GM23338 (cell line): Measurements from ENCODE around the gene LRMDA.

ENCODE experiments used
- CREB1 ChIP-seq: fragments of 250-450 bp; sonication (Bioruptor Pico); IDR thresholded peaks from 2 replicates; pipeline ENCODE4 v1.5.0; 2020; ENCODE audit warnings: low read depth, mild to moderate bottlenecking, moderate library complexity
- CTCF ChIP-seq, 2 experiments: fragments of 200-600 bp in 1 of 2; sonication (generic) in 1 of 2; conservative IDR thresholded peaks; 2 replicates each; pipeline versions ENCODE4 v1.5.1 to v1.6.1; 2016 to 2017; ENCODE audit warnings: antibody characterized with exemption in 2 of 2, low read depth in 2 of 2, mild to moderate bottlenecking in 2 of 2, moderate library complexity in 1 of 2
- ETS1 ChIP-seq: IDR thresholded peaks from 2 replicates; pipeline ENCODE4 v1.6.1; 2016; ENCODE audit warnings: antibody characterized with exemption
- EZH2phosphoT487 ChIP-seq: fragments of 200-600 bp; sonication (generic); IDR thresholded peaks from one replicate; pipeline ENCODE4 v1.8.1; 2018; ENCODE audit warnings: antibody characterized with exemption; ENCODE audit not compliant: unreplicated experiment
- POLR2AphosphoS5 ChIP-seq: IDR thresholded peaks from 2 replicates; pipeline ENCODE4 v1.6.1; 2016; ENCODE audit warnings: antibody characterized with exemption, low read depth

- TF ChIP-seq CTCF (conservative IDR thresholded peaks at IDR 0.05; ENCODE audit: low read depth in 2 of 2): no peak
- TF ChIP-seq CREB1: no peak
- TF ChIP-seq ETS1: no peak
- no peak for TF ChIP-seq POLR2AphosphoS5
- no peak for TF ChIP-seq EZH2phosphoT487
These were observed 540.2 kb downstream of the LRMDA start for GRCh38 chr10:75971402-75972211.
